HEK293 (cell line): Measurements from ENCODE around the gene FADS6.

Source experiments
- CTCF ChIA-PET: fragments of 350-600 bp; formaldehyde crosslinking; extraction: SDS; loops from one replicate; lab custom pipeline; 2021; ENCODE audit warnings: antibody characterized with exemption; lab: Yijun Ruan, JAX
- POLR2A ChIA-PET: fragments of 300-600 bp; formaldehyde crosslinking; extraction: SDS; loops from one replicate; lab custom pipeline; 2020; ENCODE audit warnings: antibody characterized with exemption, inconsistent platforms; lab: Yijun Ruan, JAX
- H3K27ac ChIP-seq: fragments of 200-500 bp; sonication (Bioruptor generic); 2 replicates; pipeline ENCODE4 v1.5.1; 2014; ENCODE audit warnings: low read depth, low read length, control low read depth, inconsistent platforms; ENCODE audit errors: extremely low read depth
- H3K36me3 ChIP-seq, 2 experiments: fragments of 200-500 bp in 1 of 2; sonication (Bioruptor generic) in 1 of 2; 1 replicate in 1 of 2; 2 replicates in 1 of 2; pipeline ENCODE4 v1.5.1; 2014 to 2017; ENCODE audit warnings: inconsistent platforms in 2 of 2, low read length in 2 of 2; ENCODE audit not compliant: control insufficient read depth in 2 of 2, insufficient read depth in 1 of 2
- H3K4me1 ChIP-seq: fragments of 200-500 bp; sonication (Bioruptor generic); 2 replicates; pipeline ENCODE4 v1.5.1; 2014; ENCODE audit warnings: mild to moderate bottlenecking, low read length, inconsistent platforms; ENCODE audit not compliant: control insufficient read depth, insufficient read depth
- H3K4me3 ChIP-seq: 2 replicates; pipeline ENCODE4 v1.5.1; 2011; ENCODE audit warnings: low read depth, mild to moderate bottlenecking, control low read depth, low read length, moderate library complexity
- H3K9me3 ChIP-seq: fragments of 200-500 bp; sonication (Bioruptor generic); 2 replicates; pipeline ENCODE4 v1.5.1; 2014; ENCODE audit warnings: low read depth, low read length, inconsistent platforms; ENCODE audit not compliant: control insufficient read depth, insufficient read depth
- BCL11A ChIP-seq: fragments of 450-650 bp; formaldehyde crosslinking; IDR thresholded peaks from 2 replicates; pipeline ENCODE4 v1.5.1; 2016; ENCODE audit warnings: low read depth, missing biosample characterization, missing genetic modification characterization
- KLF8 ChIP-seq: fragments of 450-650 bp; formaldehyde crosslinking; IDR thresholded peaks from 2 replicates; pipeline ENCODE4 v1.5.1; 2016; ENCODE audit warnings: missing biosample characterization, missing genetic modification characterization
- SCRT2 ChIP-seq: fragments of 450-650 bp; formaldehyde crosslinking; IDR thresholded peaks from 2 replicates; pipeline ENCODE4 v1.5.1; 2016; ENCODE audit warnings: missing biosample characterization, missing genetic modification characterization
- ZFHX2 ChIP-seq: fragments of 450-650 bp; formaldehyde crosslinking; conservative IDR thresholded peaks from 2 replicates; pipeline ENCODE4 v1.5.1; 2016; ENCODE audit warnings: missing biosample characterization, missing genetic modification characterization
- ZNF24 ChIP-seq: fragments of 450-650 bp; formaldehyde crosslinking; IDR thresholded peaks from 2 replicates; pipeline ENCODE4 v1.5.1; 2016; ENCODE audit warnings: missing biosample characterization, missing genetic modification characterization
- ZNF324 ChIP-seq: fragments of 450-650 bp; formaldehyde crosslinking; IDR thresholded peaks from 2 replicates; pipeline ENCODE4 v1.5.1; 2016; ENCODE audit warnings: missing biosample characterization, missing genetic modification characterization
- ZNF416 ChIP-seq: fragments of 450-650 bp; formaldehyde crosslinking; IDR thresholded peaks from 2 replicates; pipeline ENCODE4 v1.5.1; 2016; ENCODE audit warnings: missing biosample characterization, missing genetic modification characterization
- ZNF473 ChIP-seq: fragments of 450-650 bp; formaldehyde crosslinking; IDR thresholded peaks from 2 replicates; pipeline ENCODE4 v1.5.1; 2017; ENCODE audit warnings: missing biosample characterization, missing genetic modification characterization
- ZNF521 ChIP-seq: fragments of 450-650 bp; formaldehyde crosslinking; IDR thresholded peaks from 2 replicates; pipeline ENCODE4 v1.5.1; 2017; ENCODE audit warnings: missing biosample characterization, mild to moderate bottlenecking, missing genetic modification characterization
- ZNF555 ChIP-seq: fragments of 450-650 bp; formaldehyde crosslinking; conservative IDR thresholded peaks from 2 replicates; pipeline ENCODE4 v1.5.1; 2017; ENCODE audit warnings: missing biosample characterization, mild to moderate bottlenecking, missing genetic modification characterization, inconsistent platforms
- ZNF624 ChIP-seq: fragments of 450-650 bp; formaldehyde crosslinking; IDR thresholded peaks from 2 replicates; pipeline ENCODE4 v1.5.1; 2017; ENCODE audit warnings: missing biosample characterization, missing genetic modification characterization
- ZNF629 ChIP-seq: fragments of 450-650 bp; formaldehyde crosslinking; IDR thresholded peaks from 2 replicates; pipeline ENCODE4 v1.5.1; 2017; ENCODE audit warnings: missing biosample characterization, missing genetic modification characterization
- ZNF830 ChIP-seq: fragments of 450-650 bp; IDR thresholded peaks from 2 replicates; pipeline ENCODE4 v1.5.0; 2018; ENCODE audit warnings: missing biosample characterization, missing genetic modification characterization, low read depth, mild to moderate bottlenecking, moderate library complexity
- TF ChIP-seq, protein P1 (sequence below): fragments of 450-650 bp; IDR thresholded peaks from 2 replicates; pipeline ENCODE4 v1.5.1; 2018; ENCODE audit warnings: missing biosample characterization, missing genetic modification characterization
- TF ChIP-seq, protein P2 (sequence below): fragments of 450-650 bp; formaldehyde crosslinking; IDR thresholded peaks from 2 replicates; pipeline ENCODE4 v1.5.1; 2016; ENCODE audit warnings: missing biosample characterization, missing genetic modification characterization
- TF ChIP-seq, protein P3 (sequence below): fragments of 450-650 bp; formaldehyde crosslinking; IDR thresholded peaks from 2 replicates; pipeline ENCODE4 v1.5.1; 2016; ENCODE audit warnings: missing biosample characterization, missing genetic modification characterization
- TF ChIP-seq, protein P4 (sequence below): fragments of 450-650 bp; formaldehyde crosslinking; IDR thresholded peaks from 2 replicates; pipeline ENCODE4 v1.5.1; 2016; ENCODE audit warnings: missing biosample characterization, missing genetic modification characterization
- TF ChIP-seq, protein P5 (sequence below): fragments of 450-650 bp; formaldehyde crosslinking; IDR thresholded peaks from 2 replicates; pipeline ENCODE4 v1.5.1; 2016; ENCODE audit warnings: missing biosample characterization, missing genetic modification characterization
- TF ChIP-seq, protein P6 (sequence below): fragments of 450-650 bp; formaldehyde crosslinking; IDR thresholded peaks from 2 replicates; pipeline ENCODE4 v1.5.1; 2016; ENCODE audit warnings: missing biosample characterization, missing genetic modification characterization
- TF ChIP-seq, protein P7 (sequence below): fragments of 450-650 bp; formaldehyde crosslinking; IDR thresholded peaks from 2 replicates; pipeline ENCODE4 v1.5.1; 2016; ENCODE audit warnings: missing biosample characterization, missing genetic modification characterization

FADS6 gene

DNA sequence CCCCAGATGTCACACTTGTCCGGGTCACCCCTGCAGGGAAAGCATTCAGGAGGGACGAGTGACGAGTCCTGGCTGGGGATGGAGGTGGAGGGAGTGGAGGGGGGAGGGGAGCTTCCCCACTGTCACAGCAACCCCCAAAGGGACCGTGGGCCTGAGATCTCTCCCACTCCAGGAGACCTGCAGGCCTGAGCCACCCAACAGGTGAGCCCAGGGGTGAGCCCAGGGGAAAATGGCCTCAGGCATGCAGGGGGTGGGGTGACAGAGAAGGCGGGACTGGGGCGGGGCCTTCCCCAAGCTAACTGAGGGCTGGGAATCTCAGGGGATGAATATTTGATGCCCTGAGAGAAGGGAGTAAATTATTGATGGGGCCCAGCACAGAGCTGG lies 27.2 kb upstream of the FADS6 start (continued):
- TF ChIP-seq, protein P1, sequence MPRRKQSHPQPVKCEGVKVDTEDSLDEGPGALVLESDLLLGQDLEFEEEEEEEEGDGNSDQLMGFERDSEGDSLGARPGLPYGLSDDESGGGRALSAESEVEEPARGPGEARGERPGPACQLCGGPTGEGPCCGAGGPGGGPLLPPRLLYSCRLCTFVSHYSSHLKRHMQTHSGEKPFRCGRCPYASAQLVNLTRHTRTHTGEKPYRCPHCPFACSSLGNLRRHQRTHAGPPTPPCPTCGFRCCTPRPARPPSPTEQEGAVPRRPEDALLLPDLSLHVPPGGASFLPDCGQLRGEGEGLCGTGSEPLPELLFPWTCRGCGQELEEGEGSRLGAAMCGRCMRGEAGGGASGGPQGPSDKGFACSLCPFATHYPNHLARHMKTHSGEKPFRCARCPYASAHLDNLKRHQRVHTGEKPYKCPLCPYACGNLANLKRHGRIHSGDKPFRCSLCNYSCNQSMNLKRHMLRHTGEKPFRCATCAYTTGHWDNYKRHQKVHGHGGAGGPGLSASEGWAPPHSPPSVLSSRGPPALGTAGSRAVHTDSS = no peak
- TF ChIP-seq ZNF555 (tag by site-specific recombination) (no peak), ZNF521 (no peak), ZNF830 (tag by site-specific recombination) (no peak), BCL11A (no peak), ZNF629 (tag by site-specific recombination) (no peak), ZNF416 (tag by site-specific recombination) (no peak), SCRT2 (tag by site-specific recombination) (peak; percentile 91), ZNF473 (no peak), ZNF624 (tag by site-specific recombination) (no peak), KLF8 (tag by site-specific recombination) (no peak)
- TF ChIP-seq, protein P2, sequence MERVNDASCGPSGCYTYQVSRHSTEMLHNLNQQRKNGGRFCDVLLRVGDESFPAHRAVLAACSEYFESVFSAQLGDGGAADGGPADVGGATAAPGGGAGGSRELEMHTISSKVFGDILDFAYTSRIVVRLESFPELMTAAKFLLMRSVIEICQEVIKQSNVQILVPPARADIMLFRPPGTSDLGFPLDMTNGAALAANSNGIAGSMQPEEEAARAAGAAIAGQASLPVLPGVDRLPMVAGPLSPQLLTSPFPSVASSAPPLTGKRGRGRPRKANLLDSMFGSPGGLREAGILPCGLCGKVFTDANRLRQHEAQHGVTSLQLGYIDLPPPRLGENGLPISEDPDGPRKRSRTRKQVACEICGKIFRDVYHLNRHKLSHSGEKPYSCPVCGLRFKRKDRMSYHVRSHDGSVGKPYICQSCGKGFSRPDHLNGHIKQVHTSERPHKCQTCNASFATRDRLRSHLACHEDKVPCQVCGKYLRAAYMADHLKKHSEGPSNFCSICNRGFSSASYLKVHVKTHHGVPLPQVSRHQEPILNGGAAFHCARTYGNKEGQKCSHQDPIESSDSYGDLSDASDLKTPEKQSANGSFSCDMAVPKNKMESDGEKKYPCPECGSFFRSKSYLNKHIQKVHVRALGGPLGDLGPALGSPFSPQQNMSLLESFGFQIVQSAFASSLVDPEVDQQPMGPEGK = no peak
- TF ChIP-seq, protein P3, sequence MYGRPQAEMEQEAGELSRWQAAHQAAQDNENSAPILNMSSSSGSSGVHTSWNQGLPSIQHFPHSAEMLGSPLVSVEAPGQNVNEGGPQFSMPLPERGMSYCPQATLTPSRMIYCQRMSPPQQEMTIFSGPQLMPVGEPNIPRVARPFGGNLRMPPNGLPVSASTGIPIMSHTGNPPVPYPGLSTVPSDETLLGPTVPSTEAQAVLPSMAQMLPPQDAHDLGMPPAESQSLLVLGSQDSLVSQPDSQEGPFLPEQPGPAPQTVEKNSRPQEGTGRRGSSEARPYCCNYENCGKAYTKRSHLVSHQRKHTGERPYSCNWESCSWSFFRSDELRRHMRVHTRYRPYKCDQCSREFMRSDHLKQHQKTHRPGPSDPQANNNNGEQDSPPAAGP (tag by site-specific recombination) = no peak
- TF ChIP-seq, protein P4, sequence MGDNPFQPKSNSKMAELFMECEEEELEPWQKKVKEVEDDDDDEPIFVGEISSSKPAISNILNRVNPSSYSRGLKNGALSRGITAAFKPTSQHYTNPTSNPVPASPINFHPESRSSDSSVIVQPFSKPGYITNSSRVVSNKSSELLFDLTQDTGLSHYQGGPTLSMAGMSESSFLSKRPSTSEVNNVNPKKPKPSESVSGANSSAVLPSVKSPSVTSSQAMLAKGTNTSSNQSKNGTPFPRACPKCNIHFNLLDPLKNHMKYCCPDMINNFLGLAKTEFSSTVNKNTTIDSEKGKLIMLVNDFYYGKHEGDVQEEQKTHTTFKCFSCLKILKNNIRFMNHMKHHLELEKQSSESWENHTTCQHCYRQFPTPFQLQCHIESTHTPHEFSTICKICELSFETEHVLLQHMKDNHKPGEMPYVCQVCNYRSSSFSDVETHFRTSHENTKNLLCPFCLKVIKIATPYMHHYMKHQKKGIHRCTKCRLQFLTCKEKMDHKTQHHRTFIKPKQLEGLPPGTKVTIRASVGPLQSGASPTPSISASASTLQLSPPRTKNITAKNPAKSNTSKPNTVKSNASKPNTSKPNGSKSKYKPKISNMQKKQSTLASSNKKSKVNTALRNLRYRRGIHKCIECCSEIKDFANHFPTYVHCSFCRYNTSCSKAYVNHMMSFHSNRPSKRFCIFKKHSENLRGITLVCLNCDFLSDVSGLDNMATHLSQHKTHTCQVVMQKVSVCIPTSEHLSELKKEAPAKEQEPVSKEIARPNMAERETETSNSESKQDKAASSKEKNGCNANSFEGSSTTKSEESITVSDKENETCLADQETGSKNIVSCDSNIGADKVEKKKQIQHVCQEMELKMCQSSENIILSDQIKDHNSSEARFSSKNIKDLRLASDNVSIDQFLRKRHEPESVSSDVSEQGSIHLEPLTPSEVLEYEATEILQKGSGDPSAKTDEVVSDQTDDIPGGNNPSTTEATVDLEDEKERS = no peak
- TF ChIP-seq, protein P5, sequence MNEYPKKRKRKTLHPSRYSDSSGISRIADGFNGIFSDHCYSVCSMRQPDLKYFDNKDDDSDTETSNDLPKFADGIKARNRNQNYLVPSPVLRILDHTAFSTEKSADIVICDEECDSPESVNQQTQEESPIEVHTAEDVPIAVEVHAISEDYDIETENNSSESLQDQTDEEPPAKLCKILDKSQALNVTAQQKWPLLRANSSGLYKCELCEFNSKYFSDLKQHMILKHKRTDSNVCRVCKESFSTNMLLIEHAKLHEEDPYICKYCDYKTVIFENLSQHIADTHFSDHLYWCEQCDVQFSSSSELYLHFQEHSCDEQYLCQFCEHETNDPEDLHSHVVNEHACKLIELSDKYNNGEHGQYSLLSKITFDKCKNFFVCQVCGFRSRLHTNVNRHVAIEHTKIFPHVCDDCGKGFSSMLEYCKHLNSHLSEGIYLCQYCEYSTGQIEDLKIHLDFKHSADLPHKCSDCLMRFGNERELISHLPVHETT (tag by site-specific recombination) = no peak
- TF ChIP-seq, protein P6, sequence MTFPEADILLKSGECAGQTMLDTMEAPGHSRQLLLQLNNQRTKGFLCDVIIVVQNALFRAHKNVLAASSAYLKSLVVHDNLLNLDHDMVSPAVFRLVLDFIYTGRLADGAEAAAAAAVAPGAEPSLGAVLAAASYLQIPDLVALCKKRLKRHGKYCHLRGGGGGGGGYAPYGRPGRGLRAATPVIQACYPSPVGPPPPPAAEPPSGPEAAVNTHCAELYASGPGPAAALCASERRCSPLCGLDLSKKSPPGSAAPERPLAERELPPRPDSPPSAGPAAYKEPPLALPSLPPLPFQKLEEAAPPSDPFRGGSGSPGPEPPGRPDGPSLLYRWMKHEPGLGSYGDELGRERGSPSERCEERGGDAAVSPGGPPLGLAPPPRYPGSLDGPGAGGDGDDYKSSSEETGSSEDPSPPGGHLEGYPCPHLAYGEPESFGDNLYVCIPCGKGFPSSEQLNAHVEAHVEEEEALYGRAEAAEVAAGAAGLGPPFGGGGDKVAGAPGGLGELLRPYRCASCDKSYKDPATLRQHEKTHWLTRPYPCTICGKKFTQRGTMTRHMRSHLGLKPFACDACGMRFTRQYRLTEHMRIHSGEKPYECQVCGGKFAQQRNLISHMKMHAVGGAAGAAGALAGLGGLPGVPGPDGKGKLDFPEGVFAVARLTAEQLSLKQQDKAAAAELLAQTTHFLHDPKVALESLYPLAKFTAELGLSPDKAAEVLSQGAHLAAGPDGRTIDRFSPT (tag by site-specific recombination) = no peak
- TF ChIP-seq, all 188 proteins: peak for 5

DNA sequence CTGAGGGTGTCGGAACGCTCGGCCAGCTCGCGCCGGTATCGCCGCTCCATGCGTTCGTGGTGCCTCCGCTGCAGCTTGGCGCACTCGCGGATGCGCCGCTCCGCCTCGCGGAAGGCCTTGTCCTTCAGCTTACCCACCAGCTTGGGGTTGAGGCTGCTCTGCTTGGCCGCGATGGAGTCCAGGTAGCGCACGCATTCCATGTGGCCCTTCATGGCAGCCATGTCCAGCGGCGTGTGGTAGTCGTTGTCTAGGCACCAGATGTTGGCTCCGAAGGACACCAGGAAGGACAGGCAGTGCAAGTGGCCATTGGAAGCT lies 26.8 kb upstream of the FADS6 start:
- ChIA-PET POLR2A (interaction anchor here (1.6 kb wide), 1 partner anchor 47 kb away, joined by 3 read pairs; the partner anchor contains the start of gene FDXR), CTCF (interaction anchor here (0.9 to 6.3 kb wide), 3 partner anchors 37 to 247 kb away, joined by 4 to 69 read pairs (median 6); no protein-coding TSS in a partner anchor)
- peaks cover 0 to 5% of the 10 kb centered on the region in 2 experiments; a peak in 1 of 3 replicates for H3K36me3 ChIP-seq
- H3K9me3 ChIP-seq = no peaks in the 10 kb centered on the region
- H3K4me1 ChIP-seq = no peaks in the 10 kb centered on the region
- no peak for TF ChIP-seq ZNF24 (tag by site-specific recombination)
- TF ChIP-seq ZNF324 = no peak
- TF ChIP-seq, protein P7, sequence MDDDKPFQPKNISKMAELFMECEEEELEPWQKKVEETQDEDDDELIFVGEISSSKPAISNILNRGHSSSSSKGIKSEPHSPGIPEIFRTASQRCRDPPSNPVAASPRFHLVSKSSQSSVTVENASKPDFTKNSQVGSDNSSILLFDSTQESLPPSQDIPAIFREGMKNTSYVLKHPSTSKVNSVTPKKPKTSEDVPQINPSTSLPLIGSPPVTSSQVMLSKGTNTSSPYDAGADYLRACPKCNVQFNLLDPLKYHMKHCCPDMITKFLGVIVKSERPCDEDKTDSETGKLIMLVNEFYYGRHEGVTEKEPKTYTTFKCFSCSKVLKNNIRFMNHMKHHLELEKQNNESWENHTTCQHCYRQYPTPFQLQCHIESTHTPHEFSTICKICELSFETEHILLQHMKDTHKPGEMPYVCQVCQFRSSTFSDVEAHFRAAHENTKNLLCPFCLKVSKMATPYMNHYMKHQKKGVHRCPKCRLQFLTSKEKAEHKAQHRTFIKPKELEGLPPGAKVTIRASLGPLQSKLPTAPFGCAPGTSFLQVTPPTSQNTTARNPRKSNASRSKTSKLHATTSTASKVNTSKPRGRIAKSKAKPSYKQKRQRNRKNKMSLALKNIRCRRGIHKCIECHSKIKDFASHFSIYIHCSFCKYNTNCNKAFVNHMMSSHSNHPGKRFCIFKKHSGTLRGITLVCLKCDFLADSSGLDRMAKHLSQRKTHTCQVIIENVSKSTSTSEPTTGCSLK = no peak
- TF ChIP-seq ZFHX2 (tag by site-specific recombination) = no peak
- no peak overlapping the region for H3K4me3 ChIP-seq
- no peak overlapping the region for H3K27ac ChIP-seq
